NCI-H2196 (cell line): ENCODE measurements around the gene ODF4.
A peak's percentile ranks its signal among the peaks of the same experiment; 100 is the strongest.

ENCODE experiments used
- DNase-seq: peaks from one replicate; lab custom pipeline; 2025; ENCODE audit not compliant: unreplicated experiment; lab: John Stamatoyannopoulos, UW

Gene ODF4

GRCh38 chr17:8339540-8339939 is at the start of gene ODF4:
TSS of gene ODF4 (plus strand) at chr17:8339840. CDS start at chr17:8340052, 212 bp downstream.
- no peak for DNase-seq

GRCh38 chr17:8290043-8290442 is 49.6 kb upstream of the ODF4 start:
- no peak for DNase-seq

- DNase-seq = no peak
Observed at GRCh38 chr17:8292639-8293395, 46.8 kb upstream of the ODF4 start.

GRCh38 chr17:8294361-8294760 is 45.3 kb upstream of the ODF4 start:
- DNase-seq = no peak

- DNase-seq = no peak
Observed at GRCh38 chr17:8294814-8295316, 44.8 kb upstream of the ODF4 start.

- DNase-seq = no peak
Observed at GRCh38 chr17:8300226-8300625, 39.4 kb upstream of the ODF4 start.

GRCh38 chr17:8300627-8301242 is 38.9 kb upstream of the ODF4 start:
- peak; percentile 40 for DNase-seq

- DNase-seq = no peak
Observed at GRCh38 chr17:8310601-8311123, 29.0 kb upstream of the ODF4 start.

GRCh38 chr17:8311131-8311790 is 28.4 kb upstream of the ODF4 start:
- no peak for DNase-seq

GRCh38 chr17:8312251-8312650 is 27.4 kb upstream of the ODF4 start:
- no peak for DNase-seq

- DNase-seq = no peak
Observed at GRCh38 chr17:8312726-8313600, 26.7 kb upstream of the ODF4 start.

- no peak for DNase-seq
Observed at GRCh38 chr17:8314797-8315763, 24.6 kb upstream of the ODF4 start.

GRCh38 chr17:8315764-8316217 is 23.8 kb upstream of the ODF4 start:
- no peak for DNase-seq

GRCh38 chr17:8318010-8318935 is 21.4 kb upstream of the ODF4 start:
- no peak for DNase-seq

- no peak for DNase-seq
Observed at GRCh38 chr17:8320262-8320661, 19.4 kb upstream of the ODF4 start.

- DNase-seq = no peak
Observed at GRCh38 chr17:8320990-8321389, 18.6 kb upstream of the ODF4 start.

- no peak for DNase-seq
Observed at GRCh38 chr17:8322061-8322460, 17.6 kb upstream of the ODF4 start.

- no peak for DNase-seq
Observed at GRCh38 chr17:8324132-8324531, 15.5 kb upstream of the ODF4 start.
